CD4-positive, alpha-beta T cell treated with Interleukin-12 subunit alpha and Interleukin-12 subunit beta, for 1 hour (primary cell): ENCODE measurements around the gene CNFN.

Experiments
- DNase-seq: peaks from one replicate; pipeline ENCODE4 v3.0.0-alpha.2; 2020

Gene CNFN

DNA sequence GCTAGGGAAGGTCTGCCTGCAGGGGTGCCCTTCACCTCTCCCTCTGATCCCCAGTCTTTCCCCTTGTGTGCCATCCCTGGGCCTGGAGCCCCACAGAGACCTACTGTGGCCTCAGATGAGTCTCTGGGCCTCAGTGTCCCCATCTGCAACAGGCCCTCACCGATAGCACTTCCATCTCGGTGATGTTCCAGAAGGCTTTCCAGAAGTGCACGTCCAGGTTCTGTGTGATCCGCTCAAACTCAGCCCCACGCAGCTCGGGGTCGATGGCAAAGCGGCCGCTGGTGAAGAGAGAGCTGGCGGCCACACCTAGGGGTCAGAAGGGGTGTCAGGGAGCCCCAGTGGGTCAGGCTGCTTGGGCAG, 17.7 kb upstream of the CNFN start:
- no peak for DNase-seq

DNA sequence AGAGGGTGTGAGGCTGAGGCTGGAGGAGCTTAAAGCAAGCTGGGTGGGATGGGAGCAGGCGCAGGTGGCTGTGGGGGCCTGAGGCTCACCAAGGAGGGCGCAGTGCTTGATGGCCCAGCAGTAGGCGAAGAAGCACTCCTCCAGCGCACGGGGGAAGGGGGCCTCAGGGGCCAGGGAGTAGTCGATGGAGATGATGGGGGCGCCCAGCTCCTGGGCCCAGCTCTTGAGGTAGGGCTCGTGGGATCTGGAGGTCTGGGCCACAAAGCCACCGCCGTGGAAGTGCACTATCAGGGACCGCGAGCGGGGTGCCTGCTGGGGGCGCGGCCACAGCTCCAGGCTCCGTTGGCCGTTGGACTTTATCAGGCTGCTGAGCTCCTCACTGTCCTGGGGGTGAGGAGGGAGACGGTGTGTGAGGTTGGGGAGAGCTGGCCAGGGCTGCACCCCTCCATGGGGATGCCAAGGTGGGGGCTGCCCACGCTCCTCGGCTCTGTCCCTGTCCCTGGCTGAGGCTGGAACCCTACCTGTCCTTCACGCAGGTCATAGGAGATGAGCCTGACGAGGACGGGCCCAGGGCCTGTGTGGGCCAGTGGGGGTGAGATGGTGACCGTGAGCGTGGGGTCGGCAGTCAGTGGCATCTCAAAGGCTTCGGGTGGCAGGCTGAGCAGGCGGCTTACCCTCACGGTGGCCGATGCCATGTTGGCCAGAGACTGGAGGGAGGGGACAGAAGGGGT, 17.2 kb upstream of the CNFN start:
- DNase-seq, result no peak

DNA sequence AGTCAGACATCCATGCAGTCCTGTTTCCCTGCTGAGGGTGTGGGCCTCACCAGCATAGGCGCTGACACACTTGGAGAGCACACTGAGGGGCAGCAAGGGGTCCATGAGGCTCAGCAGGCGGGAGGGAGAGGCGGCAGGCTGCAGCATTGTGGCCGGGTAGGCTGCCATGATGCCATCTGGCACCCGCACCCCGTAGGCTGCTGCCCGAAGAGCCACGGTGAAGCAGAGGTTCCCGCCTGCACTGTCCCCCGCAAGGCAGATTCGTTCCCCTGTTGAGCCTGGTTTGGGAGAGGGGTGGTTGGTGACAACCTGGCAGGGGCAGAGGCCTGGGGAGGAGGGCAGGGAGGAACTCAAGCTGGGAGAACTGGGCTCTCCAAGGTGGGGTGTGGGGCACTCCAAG, 16.0 kb upstream of the CNFN start:
- DNase-seq, result no peak

- no peak for DNase-seq
These were observed 13.5 kb upstream of the CNFN start for GRCh38 chr19:42403586-42403985.

DNA sequence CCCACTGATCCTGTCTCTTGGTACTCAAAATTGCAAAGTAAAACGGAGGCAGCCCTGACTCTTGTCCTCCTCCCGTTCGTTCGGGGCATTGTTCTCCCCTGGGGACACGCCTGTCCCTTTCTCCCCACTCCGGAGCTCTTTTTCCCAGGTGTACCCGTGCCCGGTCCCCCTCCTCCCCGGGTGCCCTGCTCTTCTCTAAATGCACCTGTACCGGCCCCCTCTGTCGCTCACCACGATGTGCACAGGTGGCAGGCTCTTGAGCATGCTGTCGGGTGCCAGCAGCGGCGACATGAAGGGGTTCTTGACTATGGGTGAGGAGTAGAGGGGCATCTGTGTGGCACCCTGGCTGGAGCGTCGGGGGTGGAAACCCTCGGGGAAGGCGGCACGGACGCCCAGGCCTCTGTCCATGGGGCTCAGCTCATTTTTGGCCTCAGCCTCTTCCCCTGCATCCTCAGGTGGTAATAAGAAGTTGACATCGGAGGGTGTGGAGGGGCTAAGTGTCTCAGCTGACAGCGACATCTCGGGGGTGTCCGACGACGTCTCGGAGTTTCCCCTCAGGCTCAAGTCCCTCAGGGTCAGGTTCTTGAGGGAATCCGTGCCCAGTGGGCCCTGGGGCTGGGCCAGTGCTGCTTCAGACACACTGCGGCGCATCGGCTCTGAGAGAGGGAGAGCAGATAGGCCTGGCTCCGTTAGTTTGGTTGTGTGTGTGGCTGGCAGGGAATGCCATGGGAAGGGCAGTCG, 12.4 kb upstream of the CNFN start:
- DNase-seq, result no peak

- DNase-seq, result peak; percentile 74
These were observed 11.5 kb upstream of the CNFN start for GRCh38 chr19:42401365-42402303.

- no peak for DNase-seq
These were observed 10.3 kb upstream of the CNFN start for GRCh38 chr19:42400404-42400803.

GRCh38 chr19:42397263-42398166, 7.4 kb upstream of the CNFN start:
- DNase-seq, result no peak

GRCh38 chr19:42396381-42397262, 6.5 kb upstream of the CNFN start:
- DNase-seq, result peak; percentile 96

DNA sequence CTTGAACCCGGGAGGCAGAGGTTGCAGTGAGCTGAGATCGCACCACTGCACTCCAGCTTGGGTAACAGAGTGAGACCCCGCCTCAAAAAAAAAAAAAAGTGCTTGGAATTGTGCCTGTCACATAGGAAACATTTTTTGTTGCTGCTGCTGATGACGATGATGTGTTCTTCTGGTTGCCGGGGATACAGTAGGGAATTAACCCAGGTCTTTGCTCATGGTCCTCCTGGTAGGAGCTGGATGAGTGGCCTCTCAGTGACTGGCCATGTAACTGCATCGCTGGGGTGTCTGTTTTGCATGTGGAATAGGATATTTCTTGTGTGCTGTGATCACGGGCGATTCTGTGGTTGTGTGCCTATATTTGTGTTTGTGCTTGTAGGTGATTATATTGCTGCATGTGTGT, 4.7 kb upstream of the CNFN start:
- DNase-seq, result no peak

DNA sequence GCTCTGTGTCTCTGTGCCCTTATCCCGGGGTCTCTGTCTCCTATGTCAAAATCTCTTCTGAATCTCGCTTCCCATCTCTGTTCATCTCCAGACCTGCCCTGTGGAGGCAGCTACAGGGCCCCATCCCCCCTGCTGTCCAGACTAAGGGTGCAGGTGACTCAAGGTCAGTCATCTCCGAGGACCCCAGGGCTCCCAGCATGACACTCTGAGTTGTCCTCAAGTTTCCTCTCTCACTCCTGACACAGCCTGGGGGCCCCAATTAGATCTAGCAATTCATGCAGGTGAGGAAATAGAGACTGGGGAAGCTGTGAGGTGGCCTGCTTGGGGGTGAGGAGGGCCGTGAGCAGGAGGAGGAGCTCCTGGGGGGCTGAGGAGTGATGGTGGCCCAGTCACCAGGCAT, 2.1 kb upstream of the CNFN start:
- DNase-seq, result no peak

GRCh38 chr19:42388851-42389489, 1.1 kb downstream of the CNFN start:
- no peak for DNase-seq

DNA sequence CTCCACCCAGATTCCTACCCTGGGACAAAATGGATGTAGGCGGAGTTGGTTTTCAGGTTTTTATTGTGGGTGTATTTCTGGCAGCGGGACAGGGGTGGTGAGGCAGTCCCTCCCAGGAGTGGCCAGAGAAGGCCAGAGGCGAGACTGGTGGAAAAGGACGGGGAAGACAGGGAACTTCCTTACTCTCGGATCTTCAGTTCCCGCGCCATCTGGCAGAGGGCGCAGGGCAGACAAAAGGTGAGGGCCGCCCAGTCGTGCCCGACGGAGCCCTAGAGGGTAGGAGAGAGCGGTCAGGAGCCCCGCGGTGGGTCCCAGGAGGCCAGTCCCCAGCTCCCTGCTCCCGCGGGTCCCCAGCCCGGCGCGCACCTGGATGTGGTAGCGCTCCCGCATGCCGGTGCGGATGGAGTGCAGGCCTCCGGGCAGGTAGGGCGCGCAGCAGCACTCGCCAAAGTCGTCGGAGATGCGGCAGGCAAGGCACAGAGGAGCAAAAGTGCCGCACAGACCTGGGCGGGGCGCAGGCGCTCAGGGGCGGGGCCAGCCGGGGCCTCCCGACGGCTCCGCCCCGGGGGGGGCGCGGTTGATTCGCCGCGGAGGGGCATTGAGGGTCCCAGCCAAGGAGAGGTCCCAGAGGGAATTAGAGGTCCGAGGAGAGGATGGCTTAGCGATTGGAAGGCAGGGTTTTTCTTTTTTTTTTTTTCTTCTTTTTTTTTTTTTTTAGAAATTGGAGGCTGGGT, 3.0 kb downstream of the CNFN start:
- DNase-seq, result peak; percentile 68

GRCh38 chr19:42380155-42380554, 9.9 kb downstream of the CNFN start:
- DNase-seq, result no peak

GRCh38 chr19:42378225-42379215, 11.6 kb downstream of the CNFN start:
- no peak for DNase-seq

- no peak for DNase-seq
These were observed 13.9 kb downstream of the CNFN start for GRCh38 chr19:42376177-42376555.

DNA sequence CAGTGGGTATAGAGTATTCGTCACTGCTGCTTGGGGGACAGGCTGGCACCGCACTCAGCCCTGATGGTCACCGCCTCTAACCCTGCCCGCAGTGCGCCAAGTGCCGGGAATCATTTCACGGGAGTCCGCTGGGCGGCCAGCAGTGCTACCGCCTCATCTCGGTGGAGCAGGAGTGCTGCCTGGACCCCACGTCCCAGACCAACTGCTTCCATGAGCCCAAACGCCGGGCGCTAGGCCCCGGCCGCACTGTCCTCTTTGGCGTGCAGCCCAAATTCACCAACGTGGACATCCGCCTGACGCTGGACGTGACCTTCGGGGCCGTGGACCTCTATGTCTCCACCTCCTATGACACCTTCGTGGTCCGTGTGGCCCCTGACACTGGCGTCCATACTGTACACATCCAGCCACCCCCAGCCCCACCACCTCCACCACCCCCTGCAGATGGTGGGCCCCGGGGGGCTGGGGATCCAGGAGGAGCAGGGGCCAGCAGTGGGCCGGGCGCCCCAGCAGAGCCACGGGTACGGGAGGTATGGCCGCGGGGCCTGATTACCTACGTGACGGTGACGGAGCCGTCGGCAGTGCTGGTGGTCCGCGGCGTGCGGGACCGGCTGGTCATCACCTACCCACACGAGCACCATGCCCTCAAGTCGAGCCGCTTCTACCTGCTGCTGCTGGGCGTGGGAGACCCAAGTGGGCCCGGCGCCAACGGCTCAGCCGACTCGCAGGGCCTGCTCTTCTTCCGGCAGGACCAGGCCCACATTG, 14.5 kb downstream of the CNFN start:
- no peak for DNase-seq

DNA sequence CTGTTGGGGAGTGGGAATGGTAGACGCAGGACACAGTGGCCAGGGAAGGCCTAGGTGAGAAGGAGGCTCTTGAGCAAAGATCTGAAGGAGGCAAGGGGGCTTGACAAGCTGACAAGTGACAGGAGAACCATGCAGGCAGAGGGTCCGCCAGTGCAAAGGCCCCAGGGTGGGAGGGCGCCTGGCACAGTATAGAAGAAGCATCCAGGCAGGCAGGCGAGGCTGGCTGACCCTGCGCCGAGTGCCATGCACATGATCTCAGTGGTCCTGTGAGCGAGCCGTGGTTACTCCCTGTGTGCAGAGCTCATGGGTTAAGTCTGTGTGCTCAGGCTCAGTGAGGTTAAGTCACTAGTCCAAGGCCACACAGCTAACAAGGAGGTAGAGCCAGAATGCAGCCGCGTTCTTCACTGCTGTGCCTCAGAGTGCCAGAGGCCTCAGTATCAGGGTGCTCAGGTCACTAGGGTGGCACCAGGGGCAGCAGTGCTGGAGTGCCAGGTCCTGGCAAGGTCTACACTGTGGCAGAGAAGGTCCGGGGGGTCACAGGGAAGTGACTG, 15.2 kb downstream of the CNFN start:
- no peak for DNase-seq
